HG02885 (cell line): Measurements from ENCODE around the gene NACC2.

Experiments used
- ATAC-seq: cut with Tn5 transposase; IDR thresholded peaks from one replicate; pipeline ENCODE4 v1.9.1; 2021; ENCODE audit warnings: mild to moderate bottlenecking; ENCODE audit not compliant: unreplicated experiment, poor library complexity

The NACC2 gene, protein sequence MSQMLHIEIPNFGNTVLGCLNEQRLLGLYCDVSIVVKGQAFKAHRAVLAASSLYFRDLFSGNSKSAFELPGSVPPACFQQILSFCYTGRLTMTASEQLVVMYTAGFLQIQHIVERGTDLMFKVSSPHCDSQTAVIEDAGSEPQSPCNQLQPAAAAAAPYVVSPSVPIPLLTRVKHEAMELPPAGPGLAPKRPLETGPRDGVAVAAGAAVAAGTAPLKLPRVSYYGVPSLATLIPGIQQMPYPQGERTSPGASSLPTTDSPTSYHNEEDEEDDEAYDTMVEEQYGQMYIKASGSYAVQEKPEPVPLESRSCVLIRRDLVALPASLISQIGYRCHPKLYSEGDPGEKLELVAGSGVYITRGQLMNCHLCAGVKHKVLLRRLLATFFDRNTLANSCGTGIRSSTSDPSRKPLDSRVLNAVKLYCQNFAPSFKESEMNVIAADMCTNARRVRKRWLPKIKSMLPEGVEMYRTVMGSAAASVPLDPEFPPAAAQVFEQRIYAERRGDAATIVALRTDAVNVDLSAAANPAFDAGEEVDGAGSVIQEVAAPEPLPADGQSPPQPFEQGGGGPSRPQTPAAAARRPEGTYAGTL

DNA sequence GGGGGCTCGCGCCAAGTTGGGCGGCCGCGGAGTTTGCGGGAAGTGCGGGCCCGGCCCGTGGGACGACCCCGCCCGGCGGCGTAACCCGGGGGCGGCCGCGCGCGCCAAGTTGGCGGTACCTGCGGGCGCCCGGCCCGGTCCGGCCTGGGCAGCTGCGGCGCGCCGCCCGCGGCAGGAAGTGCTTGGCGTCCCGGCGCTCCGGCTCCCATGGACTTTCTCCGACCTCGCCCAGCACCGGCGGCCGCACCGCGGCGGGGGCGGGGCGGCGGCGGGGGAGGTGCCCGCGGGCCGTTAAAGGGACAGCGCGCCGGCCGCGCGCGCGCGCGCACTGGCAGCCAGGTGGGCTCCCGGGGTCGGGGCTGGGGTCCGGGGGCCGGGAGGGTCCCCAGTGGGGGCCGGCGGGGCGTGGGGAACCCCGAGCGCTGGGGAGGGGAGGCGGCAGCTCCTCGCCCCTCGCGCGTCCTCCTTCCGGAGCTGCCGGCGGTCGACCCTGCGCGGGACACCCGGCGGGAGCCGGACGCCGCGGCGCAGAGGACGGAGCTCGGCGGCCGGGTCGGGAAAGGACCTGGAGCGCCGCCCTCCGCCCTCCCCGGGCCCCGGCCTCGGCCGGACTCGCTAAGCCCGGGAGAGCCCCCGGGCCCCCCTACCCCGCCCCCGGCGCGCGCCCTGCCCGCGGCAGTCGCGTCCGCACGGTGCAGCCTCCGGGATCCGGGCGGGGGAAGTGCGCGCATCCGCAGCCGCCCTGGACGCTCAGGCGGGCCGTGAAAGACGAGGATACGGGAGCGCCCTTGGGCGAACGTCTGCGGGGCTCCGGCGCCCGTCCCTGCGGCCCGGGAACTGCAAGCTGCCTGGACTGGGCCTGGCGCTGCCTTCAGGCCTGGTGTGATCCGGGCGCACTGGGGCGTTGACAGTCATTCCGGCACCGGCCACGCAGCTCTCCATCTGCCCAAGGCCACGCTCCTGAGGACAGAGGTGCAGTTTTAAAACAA lies at the start of gene NACC2:
NACC2 (minus strand) TSS at position 220 of the 989 bp plus-strand sequence. CDS start 44,768 bp downstream, outside the sequence.
- no peak for ATAC-seq

DNA sequence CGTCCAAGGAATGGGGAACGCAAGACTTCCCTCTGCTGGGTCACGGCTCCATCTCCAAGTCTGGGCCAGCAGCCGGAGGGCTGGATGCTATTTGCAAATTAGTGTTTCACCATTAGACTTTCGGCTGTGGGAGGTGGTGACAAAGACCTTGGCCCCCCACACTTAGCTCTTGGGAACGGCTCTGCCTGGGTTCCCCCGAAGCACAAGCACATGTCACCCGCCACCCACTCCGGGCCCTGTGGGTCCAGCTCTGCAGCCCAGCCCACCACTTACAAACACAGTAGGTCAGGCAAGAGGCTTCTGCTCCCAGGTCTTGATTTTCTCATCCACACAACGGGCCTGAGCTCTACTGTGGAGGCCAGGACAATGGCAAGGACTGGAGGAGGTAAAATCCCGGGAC lies 49.4 kb upstream of the NACC2 start:
- ATAC-seq = no peak

DNA sequence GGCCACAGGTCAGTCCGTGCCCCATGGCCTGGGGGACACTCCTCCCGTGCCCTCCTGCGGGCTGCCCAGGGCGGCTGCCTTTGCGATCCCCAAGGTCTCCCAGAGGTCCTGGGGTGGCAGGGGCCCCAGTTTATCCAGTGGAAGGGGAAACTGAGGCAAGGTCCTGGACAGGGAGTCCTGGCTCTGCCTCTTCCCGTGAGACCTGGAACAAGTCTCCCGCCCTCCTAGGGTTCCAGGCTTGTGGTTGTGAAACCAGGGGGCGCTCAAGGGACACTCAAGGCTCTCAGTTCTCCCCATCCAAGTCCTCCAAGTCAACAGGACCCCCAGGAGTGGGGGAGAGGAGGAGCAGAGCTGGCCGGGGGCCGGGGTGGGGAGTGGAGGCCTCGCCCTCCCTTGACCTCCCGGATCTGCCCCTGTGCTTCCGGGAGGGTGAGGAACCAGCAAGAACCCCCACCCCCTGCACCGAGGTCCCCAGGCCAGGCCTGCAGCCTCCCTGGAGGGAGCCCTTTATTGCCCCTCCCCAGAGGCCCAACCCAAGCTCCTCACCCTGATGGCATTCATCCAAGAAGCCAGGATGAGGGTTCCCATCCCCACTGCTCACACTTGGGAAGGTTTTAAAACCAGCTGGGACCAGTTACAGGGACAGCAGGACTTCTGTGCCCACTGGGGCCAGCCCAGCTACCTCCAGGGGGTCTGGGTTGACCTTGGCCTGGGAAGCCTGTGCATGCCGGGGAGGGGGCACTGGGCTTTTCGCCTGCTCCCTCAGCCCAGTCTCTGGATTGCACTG lies 48.3 kb upstream of the NACC2 start:
- ATAC-seq = no peak

DNA sequence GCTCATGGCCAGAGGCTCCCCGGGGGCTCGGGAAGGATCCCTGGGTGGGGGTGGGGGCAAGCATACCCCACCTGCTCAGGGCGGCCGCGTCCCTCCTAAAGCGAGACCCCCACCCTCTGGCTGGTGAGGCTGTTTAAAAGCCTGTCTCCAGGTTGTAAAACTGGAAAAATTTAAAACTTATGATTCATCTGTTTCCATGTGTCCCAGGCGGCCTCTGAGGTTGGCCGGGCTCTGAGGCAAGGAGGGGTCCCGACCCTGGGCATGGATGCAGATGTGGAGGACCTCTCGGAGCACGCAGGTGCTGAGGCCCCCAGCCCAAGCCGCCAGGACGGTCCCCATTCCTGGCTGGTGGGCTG lies 47.7 kb upstream of the NACC2 start:
- no peak for ATAC-seq

DNA sequence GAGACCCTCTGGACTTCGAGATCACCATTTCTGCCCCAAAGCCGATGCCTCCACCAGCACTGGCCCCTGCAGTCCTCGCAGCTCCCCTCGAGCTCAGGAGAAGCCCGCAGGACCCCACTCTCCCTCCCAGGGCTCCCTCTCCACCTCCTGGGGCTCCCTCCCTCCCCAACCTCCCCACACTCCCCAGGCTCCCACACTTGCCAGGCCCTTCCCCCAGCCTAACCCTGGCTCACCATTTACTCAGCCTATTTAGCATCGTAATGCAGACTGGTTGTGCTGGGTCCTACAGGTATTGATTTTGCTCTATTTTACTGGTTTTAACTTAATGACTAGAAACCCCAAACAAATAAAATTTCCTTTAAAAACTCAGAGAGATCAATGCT lies 47.3 kb upstream of the NACC2 start:
- ATAC-seq = no peak

DNA sequence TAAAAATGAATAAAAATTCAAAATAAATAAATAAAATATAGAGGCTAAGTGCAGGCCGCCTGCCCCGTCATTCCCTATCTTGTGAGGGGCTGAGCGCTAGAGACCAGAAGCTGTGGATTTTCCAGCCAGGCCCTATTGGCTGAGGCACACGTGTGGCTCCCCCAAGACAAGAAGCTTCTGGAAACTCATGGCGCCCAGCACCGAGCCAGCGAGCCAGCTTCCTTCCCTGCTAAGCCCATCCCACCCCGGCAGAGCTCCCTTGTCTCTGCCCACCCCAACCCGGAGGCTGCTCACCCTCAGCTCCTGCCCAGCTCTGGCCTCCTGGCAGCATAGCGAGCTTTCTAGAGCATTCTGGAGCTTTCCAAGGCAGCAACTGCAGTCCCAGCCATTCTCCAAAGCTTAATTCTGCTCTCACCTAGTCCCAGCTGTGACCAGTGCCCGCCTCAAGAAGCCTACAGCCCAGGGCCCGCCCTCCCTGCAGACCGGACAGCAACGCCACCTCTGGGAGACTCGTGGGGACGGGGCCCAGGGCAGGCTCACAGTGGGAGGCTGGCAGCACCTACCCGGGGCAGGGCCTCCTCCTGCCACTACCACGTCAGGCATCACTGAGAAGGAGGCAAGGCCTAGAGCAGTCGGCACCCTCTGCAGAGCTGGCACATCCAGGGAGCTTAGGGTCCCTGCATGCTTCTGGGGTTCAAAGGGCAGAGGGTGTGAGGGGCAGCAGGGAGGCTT lies 46.8 kb upstream of the NACC2 start:
- ATAC-seq = no peak

DNA sequence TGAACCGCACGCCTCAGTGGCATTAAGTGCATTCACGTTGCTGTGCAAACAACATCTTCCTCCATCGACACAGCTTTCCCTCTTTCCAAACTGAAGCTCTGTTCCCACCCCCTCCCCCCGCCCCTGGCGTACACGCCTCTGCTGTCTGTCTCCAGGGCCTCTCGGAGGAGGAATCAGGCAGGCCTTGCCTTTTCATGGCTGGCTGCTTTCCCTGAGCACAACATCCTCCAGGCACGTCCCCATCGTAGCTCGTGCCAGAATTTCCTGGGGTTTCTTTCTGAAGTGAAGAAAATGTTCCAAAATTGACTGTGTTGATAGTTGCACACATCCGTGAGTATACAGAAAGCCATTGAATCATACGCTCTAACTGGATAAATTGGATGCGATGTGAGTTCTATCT lies 45.9 kb upstream of the NACC2 start:
- ATAC-seq = no peak

DNA sequence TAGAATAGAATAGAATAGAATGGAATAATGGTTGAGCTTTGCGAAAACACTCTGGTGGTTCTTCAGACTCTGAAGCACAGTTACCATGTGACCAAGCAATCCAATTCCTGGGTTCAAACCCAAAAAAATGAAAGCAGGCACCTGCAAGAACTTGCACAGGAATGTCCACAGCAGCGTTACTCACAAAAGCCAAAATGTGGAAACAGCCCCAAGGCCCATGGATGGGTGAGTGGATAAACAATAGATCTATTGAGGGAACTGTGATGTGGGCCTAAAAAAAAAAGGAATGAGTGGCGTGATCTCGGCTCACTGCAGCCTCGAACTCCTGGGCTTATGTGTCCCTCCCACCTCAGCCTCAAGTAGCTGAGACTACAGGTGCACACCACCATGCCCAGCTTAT lies 45.0 kb upstream of the NACC2 start:
- no peak for ATAC-seq

DNA sequence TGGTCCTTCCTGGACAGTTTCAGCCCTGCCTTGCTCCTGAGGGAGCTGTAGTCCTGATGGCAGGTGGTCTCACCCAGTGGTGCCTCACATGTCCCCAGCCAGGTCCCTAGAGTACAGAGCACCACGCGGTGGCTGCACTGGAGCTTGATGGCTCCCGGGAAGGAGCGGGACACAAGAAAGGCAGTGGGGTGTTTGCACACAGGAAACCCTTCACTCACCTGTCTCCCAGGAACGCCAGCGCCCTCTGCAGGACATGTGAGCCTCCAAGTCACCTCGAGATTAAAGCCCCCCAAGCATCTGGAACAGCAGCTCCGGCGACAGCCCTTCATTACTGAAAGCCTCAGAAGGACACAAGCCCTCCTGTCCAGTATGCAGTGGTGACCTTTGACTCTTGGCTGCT lies 43.5 kb upstream of the NACC2 start:
- ATAC-seq = no peak

DNA sequence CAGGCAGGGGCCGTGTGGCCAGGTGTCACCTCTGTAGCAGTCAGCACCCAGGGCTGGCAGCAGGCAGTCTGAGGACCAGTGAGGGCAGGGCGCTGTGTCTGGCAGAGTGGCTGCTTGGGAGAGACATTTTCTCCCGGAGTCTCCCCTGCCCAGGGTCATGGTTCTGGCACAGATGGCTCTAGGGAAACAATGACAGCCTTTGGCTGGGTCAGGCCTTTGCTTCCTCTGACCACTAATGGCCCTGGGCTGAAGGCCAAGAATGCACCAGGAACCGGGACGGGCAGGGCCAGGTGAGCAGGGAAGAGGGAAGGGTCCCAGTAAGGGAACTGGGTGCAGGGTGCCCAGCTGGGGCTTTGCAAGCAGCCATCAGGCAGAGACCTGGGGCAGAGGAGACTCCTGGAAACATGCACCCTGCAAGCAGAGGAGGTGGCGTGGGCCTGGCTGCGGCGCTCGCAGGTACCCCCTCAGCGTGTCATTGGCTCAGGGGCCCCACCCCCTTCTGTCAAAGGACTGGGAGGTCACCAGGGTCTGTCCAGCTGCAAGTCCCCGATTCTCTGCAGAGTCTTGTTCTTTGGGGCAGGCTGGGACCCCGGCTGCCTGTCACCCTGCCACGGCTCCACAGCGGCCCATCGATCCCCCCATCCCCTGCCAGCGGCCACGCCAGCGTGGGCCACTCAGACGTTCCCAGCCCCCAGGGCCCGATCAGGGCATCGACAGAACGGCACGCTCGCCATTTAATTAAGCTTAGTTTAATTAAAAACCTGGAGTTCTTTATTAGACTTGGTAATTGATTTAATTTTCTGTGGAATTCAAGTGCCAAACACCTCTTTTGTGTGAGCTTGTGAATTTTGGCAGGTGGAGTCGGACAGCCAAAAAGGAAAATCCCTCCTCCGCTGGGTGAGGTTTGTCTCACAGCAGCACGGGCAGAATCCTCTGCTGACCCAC lies 42.5 kb upstream of the NACC2 start:
- no peak for ATAC-seq

DNA sequence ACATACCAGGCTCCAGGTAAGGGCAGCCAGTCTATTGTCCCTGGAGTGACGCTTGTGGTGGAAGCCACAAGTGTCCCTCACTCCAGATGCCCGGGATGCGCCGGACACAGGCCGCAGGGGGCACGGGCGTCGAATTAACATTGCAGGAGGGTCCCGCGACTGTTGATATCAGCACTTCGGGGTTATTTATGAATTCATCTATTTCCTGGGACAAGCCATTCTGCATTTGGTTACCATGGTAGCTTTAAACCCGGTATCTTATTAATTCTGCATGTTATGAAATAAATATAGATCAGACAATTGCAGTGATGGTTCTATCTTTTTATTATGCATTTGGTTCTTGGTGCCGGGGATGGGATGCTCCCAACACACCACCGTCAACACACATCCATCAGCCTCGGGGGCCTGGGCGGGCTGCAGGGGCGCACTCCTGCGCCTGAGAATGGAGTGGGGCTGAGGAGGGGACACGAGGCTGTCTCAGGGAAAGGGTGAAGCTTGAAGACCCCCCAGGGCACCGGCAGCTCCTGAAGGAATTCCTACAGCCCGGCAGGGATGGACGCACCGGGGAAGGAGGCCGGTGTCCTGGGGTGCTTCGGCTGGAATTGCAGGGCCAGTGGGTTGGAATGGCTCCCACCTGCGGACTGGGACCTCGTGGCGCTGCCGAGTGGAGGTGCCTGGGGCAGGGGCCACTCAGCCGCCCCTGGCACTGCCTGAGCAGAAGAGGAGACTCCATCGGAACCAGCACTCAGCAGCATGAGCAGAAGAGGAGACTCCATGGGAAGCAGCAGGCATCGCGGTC lies 41.2 kb upstream of the NACC2 start:
- ATAC-seq = no peak

DNA sequence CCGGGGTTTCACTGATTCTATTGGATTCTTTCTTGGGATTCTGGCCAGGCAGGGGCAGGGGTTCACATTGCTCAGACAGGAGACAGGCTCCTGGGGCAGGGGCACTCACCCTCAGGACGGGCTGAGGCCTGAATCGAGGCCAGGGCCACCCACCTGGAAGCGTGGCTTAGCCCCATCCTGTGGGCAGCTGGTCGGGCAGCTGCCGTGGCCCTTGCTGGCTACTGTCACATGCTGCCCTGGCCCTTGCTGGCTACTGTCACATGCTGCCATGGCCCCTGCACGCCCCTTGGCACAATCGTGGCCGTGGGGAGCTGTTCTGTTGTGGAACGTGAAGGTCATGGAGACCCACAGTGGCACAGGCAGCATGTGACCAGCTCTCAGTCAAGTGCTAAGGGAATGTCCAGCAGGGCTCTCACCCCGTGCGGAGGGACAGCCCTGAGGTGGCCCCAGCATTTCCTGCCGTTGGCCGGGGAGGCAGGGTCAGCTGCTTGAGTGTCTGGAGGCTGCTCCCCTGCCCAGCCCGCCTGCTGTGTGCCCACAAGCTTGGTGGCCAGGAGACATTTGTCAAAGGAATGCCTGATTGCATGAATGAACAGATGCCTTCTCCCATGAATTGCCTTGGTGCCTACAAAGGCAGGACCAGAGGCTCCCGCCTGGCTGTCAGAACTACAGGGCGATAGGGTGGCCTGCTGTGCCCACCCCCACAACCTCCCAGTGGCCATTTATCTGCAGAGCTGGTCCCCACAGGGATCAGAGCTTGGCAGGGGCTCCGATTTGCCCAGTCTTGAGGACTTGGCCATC lies 40.4 kb upstream of the NACC2 start:
- ATAC-seq = no peak

DNA sequence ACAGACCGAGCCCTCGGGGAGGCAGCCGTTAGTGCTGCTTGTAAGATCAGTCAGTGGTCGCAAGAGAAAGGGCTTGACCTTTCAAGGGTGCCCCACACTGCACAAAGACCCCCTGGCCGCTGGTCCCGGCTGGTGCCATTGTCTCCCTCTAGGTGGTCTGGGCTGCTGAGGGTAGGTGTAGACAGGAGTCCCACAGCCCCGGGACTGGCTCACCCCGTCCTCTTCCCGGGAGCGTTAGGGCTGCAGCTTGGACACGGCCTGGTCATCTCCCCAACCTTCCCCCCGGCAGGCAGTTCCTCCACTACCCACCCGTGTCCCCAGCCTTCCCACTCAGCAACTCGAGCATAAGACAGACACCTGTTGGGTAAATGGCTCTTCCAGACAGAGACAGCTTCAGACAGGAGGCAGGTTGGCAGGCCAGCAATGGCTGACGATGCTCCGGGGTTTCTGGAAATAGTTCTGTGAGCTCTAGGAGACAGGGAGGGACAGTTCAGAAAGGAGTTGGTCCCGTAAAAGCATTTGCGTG lies 38.9 kb upstream of the NACC2 start:
- ATAC-seq = no peak

DNA sequence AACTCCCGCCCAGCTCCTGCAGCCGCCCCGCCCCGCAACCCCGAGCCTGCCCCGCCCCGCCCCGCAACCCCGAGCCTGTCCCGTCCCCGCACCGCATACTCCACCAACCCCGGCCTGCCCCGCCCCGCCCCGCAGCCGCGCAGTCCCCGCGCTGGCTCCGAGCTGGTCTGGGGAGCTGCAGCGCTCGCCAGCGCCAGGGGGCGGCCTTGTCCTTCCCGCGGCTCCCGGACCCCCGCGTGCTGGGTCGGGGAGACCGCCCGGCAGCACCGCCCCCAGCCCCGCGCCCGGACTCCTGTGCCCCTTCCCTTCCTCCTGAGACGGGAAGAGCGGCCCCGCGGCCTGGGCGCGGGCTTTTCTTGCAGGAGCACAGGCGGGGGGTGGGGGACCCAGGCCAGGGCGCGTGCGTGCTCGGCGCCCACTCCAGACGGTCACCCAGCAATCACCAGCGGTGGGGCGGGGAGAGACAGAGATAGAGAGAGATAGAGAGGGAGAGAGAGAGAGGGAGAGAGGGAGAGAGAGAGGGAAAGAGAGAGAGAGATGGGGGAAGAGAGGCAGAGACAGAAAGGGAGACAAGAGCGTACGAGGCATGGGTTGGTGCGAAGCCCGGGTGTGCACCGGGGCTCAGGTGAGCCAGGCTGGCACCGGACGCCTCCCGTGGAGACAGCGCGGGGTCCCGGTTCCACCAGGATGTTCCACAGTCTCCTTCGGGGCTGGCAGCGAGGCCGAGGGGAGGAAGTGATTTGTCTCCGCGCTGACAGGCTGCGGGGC lies 38.3 kb upstream of the NACC2 start:
- ATAC-seq = no peak

DNA sequence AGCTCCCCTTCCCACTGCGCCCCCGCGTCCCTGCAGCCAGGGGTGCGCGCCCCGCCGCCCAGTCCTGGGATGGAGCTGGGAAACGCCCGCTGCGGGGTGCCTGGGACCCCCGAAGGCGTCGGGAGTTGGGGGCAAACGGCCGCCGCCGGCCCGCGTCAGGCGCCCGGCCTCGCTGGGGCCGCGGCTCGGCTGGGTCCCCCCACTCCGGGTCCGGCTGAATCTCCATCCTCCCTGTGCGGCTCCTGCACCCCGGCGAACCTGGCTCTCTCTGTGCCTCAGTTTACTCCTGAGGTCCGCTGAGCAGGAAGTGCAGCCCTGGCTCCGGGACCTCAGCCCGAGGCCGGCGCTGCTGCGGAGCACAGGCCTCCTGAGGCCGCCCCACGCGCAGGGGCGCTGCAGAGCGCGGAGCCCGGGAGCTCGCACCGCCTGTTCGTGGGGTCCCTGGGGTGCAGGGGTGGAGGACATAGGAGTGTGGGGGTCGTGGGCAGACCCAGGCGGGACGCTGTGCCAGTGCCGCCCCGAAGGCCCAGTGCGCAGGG lies 37.5 kb upstream of the NACC2 start:
- ATAC-seq = no peak
